Ascending aorta (tissue), 2 donors: Measurements from ENCODE around the gene NGDN. TPM values are rescaled to one million over a fixed set of nuclear protein-coding genes. Genes with fewer than 3 reads are reported as not detected.

Experiments
- DNase-seq, 2 donors: peaks; one replicate each; pipeline ENCODE4 v3.0.0-alpha.2; 2019; ENCODE audit warnings: low spot score in 2 of 2
- H3K27ac ChIP-seq, 2 donors: fragments of 200-600 bp; sonication (generic); one replicate each; pipeline ENCODE4 v1.5.1; 2016 to 2017; ENCODE audit warnings: mild to moderate bottlenecking in 1 of 2
- H3K27me3 ChIP-seq: fragments of 200-600 bp; sonication (generic); one replicate; pipeline ENCODE4 v1.5.1; 2017
- H3K36me3 ChIP-seq, 2 donors: fragments of 200-600 bp; sonication (generic); one replicate each; pipeline ENCODE4 v1.5.1; 2016
- H3K4me1 ChIP-seq, 2 donors: fragments of 200-600 bp; sonication (generic); one replicate each; pipeline ENCODE4 v1.5.1; 2016 to 2017; ENCODE audit warnings: mild to moderate bottlenecking in 1 of 2
- H3K4me3 ChIP-seq, 2 donors: fragments of 200-600 bp; sonication (generic); one replicate each; pipeline ENCODE4 v1.5.1; 2016 to 2017; ENCODE audit warnings: mild to moderate bottlenecking in 1 of 2
- H3K9me3 ChIP-seq, 2 donors: fragments of 200-600 bp; sonication (generic); one replicate each; pipeline ENCODE4 v1.5.1; 2016
- CTCF ChIP-seq, 3 experiments: fragments of 200-600 bp in 2 of 3; fragments of 450-650 bp in 1 of 3; sonication (generic) in 2 of 3; IDR thresholded peaks; one replicate each; pipeline ENCODE4 v1.5.1; 2016 to 2019; ENCODE audit warnings: antibody characterized with exemption in 3 of 3, mild to moderate bottlenecking in 1 of 3, moderate library complexity in 1 of 3
- intact Hi-C: fragments of 100-400 bp; cut with DNase I; formaldehyde crosslinking; loops from one replicate; pipeline ENCODE4 v1.15.1; 2023
- total RNA-seq: library from RNA; depleted of rRNA; stranded (reverse); fragments of >200 nt; gene quantifications from one replicate; pipeline ENCODE4 v1.1.0, GENCODE V29; 2016

Gene NGDN
- total RNA-seq, 1 donor from 2014 or later = 7.8 TPM

- DNase-seq = no peak
- H3K36me3 ChIP-seq = peaks cover 11 to 19% of the 10 kb centered on the region in 2 donors
- H3K4me3 ChIP-seq = no peak overlapping the region
- no peaks in the 10 kb centered on the region for H3K27me3 ChIP-seq
- H3K27ac ChIP-seq = no peak overlapping the region
- H3K9me3 ChIP-seq = no peaks in the 10 kb centered on the region
- intact Hi-C loops = no loop called here
- no peaks in the 10 kb centered on the region for H3K4me1 ChIP-seq
- TF ChIP-seq CTCF (IDR thresholded peaks at IDR 0.05) = no peak
Measured at GRCh38 chr14:23482823-23483148, 13.3 kb downstream of the NGDN start.

- no peak for TF ChIP-seq CTCF (IDR thresholded peaks at IDR 0.05)
Measured at GRCh38 chr14:23483236-23483854, 13.8 kb downstream of the NGDN start.

GRCh38 chr14:23485326-23485725, 15.8 kb downstream of the NGDN start:
- intact Hi-C loops = no loop called here
- Histone ChIP-seq H3K36me3 (peaks cover 11 to 12% of the 10 kb centered on the region in 2 donors), H3K27ac (no peak overlapping the region), H3K27me3 (no peaks in the 10 kb centered on the region), H3K4me1 (no peaks in the 10 kb centered on the region), H3K4me3 (no peak overlapping the region), H3K9me3 (no peaks in the 10 kb centered on the region)
- no peak for TF ChIP-seq CTCF (IDR thresholded peaks at IDR 0.05)
- DNase-seq = no peak

More at GRCh38 chr14:23483236-23483854, 13.8 kb downstream of the NGDN start:
- Histone ChIP-seq H3K27me3 (no peaks in the 10 kb centered on the region), H3K27ac (no peak overlapping the region), H3K9me3 (no peaks in the 10 kb centered on the region), H3K36me3 (peaks cover 11 to 14% of the 10 kb centered on the region in 2 donors), H3K4me3 (no peak overlapping the region), H3K4me1 (no peaks in the 10 kb centered on the region)
- intact Hi-C loops = no loop called here
- no peak for DNase-seq

- H3K4me1 ChIP-seq = no peaks in the 10 kb centered on the region
- no peaks in the 10 kb centered on the region for H3K9me3 ChIP-seq
- no peaks in the 10 kb centered on the region for H3K27me3 ChIP-seq
- no peak overlapping the region for H3K4me3 ChIP-seq
- peaks cover 7 to 9% of the 10 kb centered on the region in 2 donors for H3K36me3 ChIP-seq
- intact Hi-C loops = no loop called here
- no peak for TF ChIP-seq CTCF (IDR thresholded peaks at IDR 0.05)
- DNase-seq = no peak
- H3K27ac ChIP-seq = no peak overlapping the region
Measured at GRCh38 chr14:23486036-23486435, 16.5 kb downstream of the NGDN start.

GRCh38 chr14:23487216-23487615, 17.7 kb downstream of the NGDN start:
- Histone ChIP-seq H3K4me3 (no peak overlapping the region), H3K9me3 (no peaks in the 10 kb centered on the region)
- no peak for TF ChIP-seq CTCF (IDR thresholded peaks at IDR 0.05)

More at GRCh38 chr14:23487216-23487615, 17.7 kb downstream of the NGDN start:
- DNase-seq = no peak
- no peaks in the 10 kb centered on the region for H3K27me3 ChIP-seq
- H3K36me3 ChIP-seq = peaks cover 7 to 9% of the 10 kb centered on the region in 2 donors
- H3K27ac ChIP-seq = no peak overlapping the region
- no peaks in the 10 kb centered on the region for H3K4me1 ChIP-seq
- intact Hi-C loops = no loop called here
